Subcutaneous adipose tissue (tissue), 4 donors: Measurements from ENCODE around the gene TUBA1B. TPM values are rescaled to one million over a fixed set of nuclear protein-coding genes. Genes with fewer than 3 reads are reported as not detected.

Source experiments
- CTCF ChIP-seq: fragments of 450-650 bp; IDR thresholded peaks from one replicate; pipeline ENCODE4 v1.5.1; 2016; ENCODE audit warnings: low read depth, mild to moderate bottlenecking, control low read depth, antibody characterized with exemption, moderate library complexity
- total RNA-seq, 4 donors: library from RNA; depleted of rRNA; stranded (reverse); fragments of >200 nt; gene quantifications; one replicate each; pipeline ENCODE4 v1.1.0, GENCODE V29; 2016

The TUBA1B gene
- total RNA-seq, 4 donors from 2014 or later, result 246 to 719 (median 447) TPM

GRCh38 chr12:49092086-49092815 lies 38.9 kb downstream of the TUBA1B start:
- no peak for TF ChIP-seq CTCF

GRCh38 chr12:49091836-49092085 lies 39.4 kb downstream of the TUBA1B start:
- no peak for TF ChIP-seq CTCF

- TF ChIP-seq CTCF, result no peak
These were observed 39.9 kb downstream of the TUBA1B start for GRCh38 chr12:49091056-49091835.

DNA sequence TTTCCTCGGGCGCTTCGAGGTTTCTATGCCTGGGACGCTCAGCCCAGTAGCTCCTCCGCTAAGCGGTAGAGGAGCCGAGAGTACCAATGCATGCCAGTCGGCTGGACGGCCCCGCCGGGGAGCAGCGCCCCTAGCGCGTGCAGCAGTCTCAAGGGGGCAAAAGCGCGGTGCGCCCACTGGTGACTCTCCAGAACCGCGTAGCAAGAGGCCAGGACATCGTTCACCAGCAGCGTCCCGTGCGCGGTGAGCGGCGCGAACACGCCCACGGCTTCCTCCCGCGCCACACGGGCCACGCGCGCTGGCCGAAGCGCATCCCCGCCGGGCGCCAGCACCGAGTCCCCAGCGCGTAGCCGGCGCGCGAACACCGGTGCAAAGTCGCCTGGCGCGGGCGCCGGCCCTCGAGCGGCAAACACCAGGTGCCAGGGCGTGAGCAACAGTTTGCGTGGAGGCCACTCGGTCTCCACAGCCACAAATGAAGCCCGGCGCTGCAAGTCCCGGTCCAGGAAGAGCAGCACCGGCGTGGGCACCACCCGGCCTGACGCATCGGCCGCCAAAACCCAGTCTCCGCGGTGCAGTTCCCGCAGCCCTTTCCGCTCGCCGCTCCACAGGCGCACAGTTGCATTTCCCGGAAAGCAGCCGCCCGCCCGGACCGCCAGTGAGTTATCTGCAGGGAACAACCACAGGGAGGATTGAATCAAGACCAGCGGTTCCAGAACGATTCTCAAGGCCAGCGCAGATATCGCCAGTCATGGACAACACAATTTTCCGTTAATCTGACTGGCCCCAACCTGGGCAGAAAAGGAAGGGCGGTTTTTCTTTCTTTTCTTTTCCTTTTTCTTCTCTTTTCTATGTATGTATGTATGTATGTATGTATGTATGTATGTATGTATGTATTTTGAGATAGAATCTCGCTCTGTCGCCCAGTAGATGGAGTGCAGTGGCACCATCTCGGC lies 41.1 kb downstream of the TUBA1B start:
- TF ChIP-seq CTCF, result no peak

- no peak for TF ChIP-seq CTCF
These were observed 42.3 kb downstream of the TUBA1B start for GRCh38 chr12:49088932-49089330.

- no peak for TF ChIP-seq CTCF
These were observed 42.9 kb downstream of the TUBA1B start for GRCh38 chr12:49088150-49088931.
